GM19328 (cell line): Measurements from ENCODE around the gene CRYBG1.
"Not testable (repeated sequence)": the region's sequence is repeated elsewhere in the genome, so short reads cannot be mapped to it uniquely, and the experiment has no call there.

ENCODE experiments used
- ATAC-seq: cut with Tn5 transposase; IDR thresholded peaks from one replicate; pipeline ENCODE4 v1.9.1; 2021; ENCODE audit warnings: mild to moderate bottlenecking, moderate library complexity; ENCODE audit not compliant: unreplicated experiment

Gene CRYBG1

GRCh38 chr6:106581468-106581867 lies 221.0 kb downstream of the CRYBG1 start:
- no peak for ATAC-seq

- ATAC-seq: no peak
Measured at GRCh38 chr6:106586815-106587415, 226.4 kb downstream of the CRYBG1 start.

- ATAC-seq: not testable (repeated sequence)
Measured at GRCh38 chr6:106588937-106589336, 228.4 kb downstream of the CRYBG1 start.

- ATAC-seq: no peak
Measured at GRCh38 chr6:106591111-106591825, 230.8 kb downstream of the CRYBG1 start.

- ATAC-seq: no peak
Measured at GRCh38 chr6:106599440-106599839, 238.9 kb downstream of the CRYBG1 start.

- ATAC-seq: no peak
Measured at GRCh38 chr6:106600329-106600728, 239.8 kb downstream of the CRYBG1 start.

- ATAC-seq: no peak
Measured at GRCh38 chr6:106608080-106608668, 247.7 kb downstream of the CRYBG1 start.

- no peak for ATAC-seq
Measured at GRCh38 chr6:106609699-106610098, 249.2 kb downstream of the CRYBG1 start.

- no peak for ATAC-seq
Measured at GRCh38 chr6:106611030-106611429, 250.5 kb downstream of the CRYBG1 start.

- ATAC-seq: no peak
Measured at GRCh38 chr6:106612671-106613416, 252.3 kb downstream of the CRYBG1 start.

- ATAC-seq: no peak
Measured at GRCh38 chr6:106613590-106613989, 253.1 kb downstream of the CRYBG1 start.

- ATAC-seq: no peak
Measured at GRCh38 chr6:106614166-106614565, 253.6 kb downstream of the CRYBG1 start.

- no peak for ATAC-seq
Measured at GRCh38 chr6:106614592-106615257, 254.2 kb downstream of the CRYBG1 start.

- no peak for ATAC-seq
Measured at GRCh38 chr6:106617302-106617701, 256.8 kb downstream of the CRYBG1 start.

- ATAC-seq: no peak
Measured at GRCh38 chr6:106617857-106618256, 257.3 kb downstream of the CRYBG1 start.

GRCh38 chr6:106618324-106618723 lies 257.8 kb downstream of the CRYBG1 start:
- no peak for ATAC-seq

GRCh38 chr6:106619223-106619622 lies 258.7 kb downstream of the CRYBG1 start:
- ATAC-seq: no peak

GRCh38 chr6:106620931-106621672 lies 260.6 kb downstream of the CRYBG1 start:
- no peak for ATAC-seq
